HepG2 (cell line): ENCODE results near the gene COPS7A. TPM values are rescaled to one million over a fixed set of nuclear protein-coding genes. Genes with fewer than 3 reads are reported as not detected.
A peak's percentile ranks its signal among the peaks of the same experiment; 100 is the strongest.

Experiments used
- HBP1 ChIP-seq: IDR thresholded peaks from 2 replicates; pipeline ENCODE4 v1.6.1; 2016; ENCODE audit warnings: low read depth, control low read depth
- MZF1 ChIP-seq: sonication (generic); formaldehyde crosslinking; IDR thresholded peaks from 2 replicates; pipeline ENCODE4 v1.8.1; 2023; ENCODE audit warnings: mild to moderate bottlenecking, missing genetic modification reagents, borderline replicate concordance
- POLR2AphosphoS5 ChIP-seq: IDR thresholded peaks from 2 replicates; pipeline ENCODE4 v1.6.1; 2012; ENCODE audit warnings: low read depth, low read length
- SKIL ChIP-seq: sonication (generic); formaldehyde crosslinking; IDR thresholded peaks from 2 replicates; pipeline ENCODE4 v1.8.0; 2022; ENCODE audit warnings: missing genetic modification reagents, mild to moderate bottlenecking, moderate library complexity, borderline replicate concordance
- YEATS2 ChIP-seq: sonication (generic); formaldehyde crosslinking; IDR thresholded peaks from 2 replicates; pipeline ENCODE4 v1.4.0; 2020; ENCODE audit warnings: missing genetic modification reagents, borderline replicate concordance
- ZBTB21 ChIP-seq: sonication (generic); formaldehyde crosslinking; IDR thresholded peaks from 2 replicates; pipeline ENCODE4 v1.4.0; 2020; ENCODE audit warnings: missing genetic modification reagents
- ZNF207 ChIP-seq: fragments of 450-650 bp; IDR thresholded peaks from 2 replicates; pipeline ENCODE4 v1.6.1; 2016; ENCODE audit warnings: antibody characterized with exemption, borderline replicate concordance
- ZNF431 ChIP-seq: sonication (generic); formaldehyde crosslinking; IDR thresholded peaks from 2 replicates; pipeline ENCODE4 v1.9.0; 2022; ENCODE audit warnings: missing genetic modification reagents, low read depth, mild to moderate bottlenecking, borderline replicate concordance
- ZNF607 ChIP-seq: sonication (generic); formaldehyde crosslinking; IDR thresholded peaks from 2 replicates; pipeline ENCODE4 v1.5.1; 2020; ENCODE audit warnings: missing genetic modification reagents, mild to moderate bottlenecking, borderline replicate concordance
- polyA plus RNA-seq, 8 experiments: library from polyadenylated mRNA; depleted of rRNA in 3 of 8; stranded (reverse) in 7 of 8; unstranded in 1 of 8; fragments of >200 nt; fragmentation: Illumina TruSeq in 4 of 8; extraction: Trizol in 4 of 8; gene quantifications; 2 replicates each; pipeline versions ENCODE4 v1.2.1 to v1.2.3, GENCODE V29; 2011 to 2016; ENCODE audit warnings: low read depth in 4 of 8, missing spikeins in 1 of 8, mixed read lengths in 1 of 8; ENCODE audit not compliant: insufficient read depth in 1 of 8
- total RNA-seq, 5 experiments: library from RNA; depleted of rRNA; stranded (reverse); fragments of >200 nt; fragmentation: Illumina TruSeq; extraction: Trizol; gene quantifications; 2 replicates each; pipeline ENCODE4 v1.2.3, GENCODE V29; 2016; ENCODE audit warnings: low read depth in 1 of 5
- TF ChIP-seq, protein P1 (sequence below): IDR thresholded peaks from 2 replicates; pipeline ENCODE4 v1.6.1; 2018; ENCODE audit warnings: missing genetic modification reagents, mild to moderate bottlenecking, missing compliant biosample characterization
- TF ChIP-seq, protein P2 (sequence below): sonication (generic); formaldehyde crosslinking; IDR thresholded peaks from 2 replicates; pipeline ENCODE4 v1.4.0; 2020; ENCODE audit warnings: mild to moderate bottlenecking, missing genetic modification reagents

Gene COPS7A
- total and polyA plus RNA-seq, 2 of the 13 experiments (the other 11 are each of a cell fraction or from before 2014, with no cell fraction given) = 40.0 to 73.6 TPM

DNA sequence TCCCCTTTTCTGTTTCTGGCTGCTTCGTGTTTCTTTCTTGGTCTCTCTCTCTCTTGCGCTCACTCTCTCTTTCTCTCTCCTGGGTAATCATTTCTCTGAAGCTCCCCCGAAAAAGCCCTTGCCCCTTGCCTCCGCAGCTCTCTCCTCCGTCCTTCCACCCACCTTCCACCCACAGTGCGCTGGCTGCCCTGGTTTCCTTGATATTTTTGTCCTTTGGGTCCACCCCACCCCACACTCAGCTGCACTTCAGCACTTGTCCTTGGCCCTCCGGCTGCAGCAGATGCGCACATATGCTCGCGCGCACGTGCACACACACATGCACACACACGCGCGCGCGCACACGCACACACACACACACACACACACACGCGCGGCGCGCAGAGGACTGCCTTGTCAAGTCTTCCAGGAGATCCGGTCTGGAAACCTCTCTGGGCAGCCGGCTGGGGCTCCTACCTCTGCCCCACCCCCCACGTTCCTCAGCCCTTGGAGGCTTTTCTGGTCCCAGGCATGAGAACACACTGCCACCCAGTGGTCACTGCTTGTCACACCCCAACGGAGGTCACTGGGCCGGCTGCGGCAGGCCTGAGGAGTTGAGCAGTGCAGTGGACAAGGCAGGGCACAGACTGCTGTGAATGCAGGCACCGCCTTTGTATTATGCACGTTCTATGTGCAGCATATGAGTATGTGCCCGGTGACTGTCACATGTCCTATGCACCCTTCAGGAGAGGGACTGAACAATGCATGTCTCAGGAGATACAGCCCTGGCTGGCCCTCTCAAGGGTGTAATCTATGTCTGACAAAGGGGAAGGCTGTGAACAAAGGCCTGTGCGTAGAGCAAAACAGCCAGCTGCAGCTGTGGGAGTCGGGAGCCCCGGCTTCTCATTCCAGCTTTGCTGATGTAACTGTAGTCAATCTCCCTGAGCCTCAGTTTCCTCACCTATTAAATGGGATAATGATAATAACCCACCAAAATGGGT, 55.0 kb downstream of the COPS7A start (continued):
- TF ChIP-seq YEATS2 (CRISPR knock-in tag) = peak; percentile 76; the same call in 1 of the 2 replicates
- TF ChIP-seq MZF1 (CRISPR knock-in tag) = no peak
- TF ChIP-seq POLR2AphosphoS5 = peak; percentile 34; the same call in 1 of the 2 replicates
- peak; percentile 86 for TF ChIP-seq ZNF607 (CRISPR knock-in tag)
- no peak for TF ChIP-seq ZNF207
- peak; percentile 83 for TF ChIP-seq ZNF431 (CRISPR knock-in tag)
- TF ChIP-seq, protein P1, sequence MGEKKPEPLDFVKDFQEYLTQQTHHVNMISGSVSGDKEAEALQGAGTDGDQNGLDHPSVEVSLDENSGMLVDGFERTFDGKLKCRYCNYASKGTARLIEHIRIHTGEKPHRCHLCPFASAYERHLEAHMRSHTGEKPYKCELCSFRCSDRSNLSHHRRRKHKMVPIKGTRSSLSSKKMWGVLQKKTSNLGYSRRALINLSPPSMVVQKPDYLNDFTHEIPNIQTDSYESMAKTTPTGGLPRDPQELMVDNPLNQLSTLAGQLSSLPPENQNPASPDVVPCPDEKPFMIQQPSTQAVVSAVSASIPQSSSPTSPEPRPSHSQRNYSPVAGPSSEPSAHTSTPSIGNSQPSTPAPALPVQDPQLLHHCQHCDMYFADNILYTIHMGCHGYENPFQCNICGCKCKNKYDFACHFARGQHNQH (CRISPR knock-in tag) = peak; percentile 71
- TF ChIP-seq ZBTB21 = no peak
- no peak for TF ChIP-seq HBP1 (CRISPR knock-in tag)
- TF ChIP-seq SKIL (CRISPR knock-in tag) = peak; percentile 80
- TF ChIP-seq, protein P2, sequence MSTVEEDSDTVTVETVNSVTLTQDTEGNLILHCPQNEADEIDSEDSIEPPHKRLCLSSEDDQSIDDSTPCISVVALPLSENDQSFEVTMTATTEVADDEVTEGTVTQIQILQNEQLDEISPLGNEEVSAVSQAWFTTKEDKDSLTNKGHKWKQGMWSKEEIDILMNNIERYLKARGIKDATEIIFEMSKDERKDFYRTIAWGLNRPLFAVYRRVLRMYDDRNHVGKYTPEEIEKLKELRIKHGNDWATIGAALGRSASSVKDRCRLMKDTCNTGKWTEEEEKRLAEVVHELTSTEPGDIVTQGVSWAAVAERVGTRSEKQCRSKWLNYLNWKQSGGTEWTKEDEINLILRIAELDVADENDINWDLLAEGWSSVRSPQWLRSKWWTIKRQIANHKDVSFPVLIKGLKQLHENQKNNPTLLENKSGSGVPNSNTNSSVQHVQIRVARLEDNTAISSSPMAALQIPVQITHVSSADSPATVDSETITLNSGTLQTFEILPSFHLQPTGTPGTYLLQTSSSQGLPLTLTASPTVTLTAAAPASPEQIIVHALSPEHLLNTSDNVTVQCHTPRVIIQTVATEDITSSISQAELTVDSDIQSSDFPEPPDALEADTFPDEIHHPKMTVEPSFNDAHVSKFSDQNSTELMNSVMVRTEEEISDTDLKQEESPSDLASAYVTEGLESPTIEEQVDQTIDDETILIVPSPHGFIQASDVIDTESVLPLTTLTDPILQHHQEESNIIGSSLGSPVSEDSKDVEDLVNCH = no peak
